GM12892 (cell line): ENCODE data around the gene TMEM132A.

ENCODE experiments used
- DNase-seq: peaks from one replicate; pipeline ENCODE4 v3.0.0; 2011; ENCODE audit not compliant: insufficient read length
- FAIRE-seq: peaks from 2 replicates; lab custom pipeline; 2011; peaks lifted over from hg19 to GRCh38; lab: Jason Lieb, UNC
- POLR2A ChIP-seq: IDR thresholded peaks from 2 replicates; pipeline ENCODE4 v1.6.1; 2011; ENCODE audit warnings: low read depth, low read length, control low read depth
- POLR2AphosphoS5 ChIP-seq: IDR thresholded peaks from 2 replicates; pipeline ENCODE4 v1.6.1; 2011; ENCODE audit warnings: low read depth, low read length, control low read depth
- TAF1 ChIP-seq: IDR thresholded peaks from 2 replicates; pipeline ENCODE4 v1.6.1; 2011; ENCODE audit warnings: low read depth, mild to moderate bottlenecking, control low read depth, low read length, borderline replicate concordance

TMEM132A gene

GRCh38 chr11:60924906-60925853 is 920 bp downstream of the TMEM132A start:
- FAIRE-seq, result peak; percentile 84

GRCh38 chr11:60925868-60926267 is 1.6 kb downstream of the TMEM132A start:
- FAIRE-seq (peak; percentile 56), DNase-seq (no peak)
- no peak for TF ChIP-seq TAF1
- no peak for TF ChIP-seq POLR2A
- TF ChIP-seq POLR2AphosphoS5, result no peak

More at GRCh38 chr11:60924906-60925853, 920 bp downstream of the TMEM132A start:
- TF ChIP-seq POLR2A (no peak), TAF1 (no peak), POLR2AphosphoS5 (no peak)
- DNase-seq, result no peak

DNA sequence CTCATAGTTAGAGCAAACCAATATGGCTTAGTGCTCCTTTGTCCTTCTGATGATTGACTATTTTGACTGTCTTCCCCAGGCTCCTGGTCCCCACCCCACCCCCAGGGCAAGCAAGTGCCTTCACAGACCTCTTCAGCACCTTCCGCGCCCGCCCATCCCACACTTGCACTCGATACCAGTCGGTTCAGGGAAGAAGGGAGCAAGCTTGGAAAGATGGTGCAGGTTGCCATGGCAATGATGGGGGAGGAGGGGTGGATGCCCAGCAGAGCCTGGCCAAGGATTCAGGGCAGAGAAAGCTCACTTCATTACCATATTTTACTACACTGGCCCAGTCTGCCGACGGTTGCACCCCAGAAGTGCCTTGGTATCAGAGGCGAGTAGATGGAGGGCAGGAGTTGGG is 2.2 kb downstream of the TMEM132A start:
- DNase-seq (no peak), FAIRE-seq (no peak)
- TF ChIP-seq TAF1 (no peak), POLR2AphosphoS5 (no peak), POLR2A (no peak)

DNA sequence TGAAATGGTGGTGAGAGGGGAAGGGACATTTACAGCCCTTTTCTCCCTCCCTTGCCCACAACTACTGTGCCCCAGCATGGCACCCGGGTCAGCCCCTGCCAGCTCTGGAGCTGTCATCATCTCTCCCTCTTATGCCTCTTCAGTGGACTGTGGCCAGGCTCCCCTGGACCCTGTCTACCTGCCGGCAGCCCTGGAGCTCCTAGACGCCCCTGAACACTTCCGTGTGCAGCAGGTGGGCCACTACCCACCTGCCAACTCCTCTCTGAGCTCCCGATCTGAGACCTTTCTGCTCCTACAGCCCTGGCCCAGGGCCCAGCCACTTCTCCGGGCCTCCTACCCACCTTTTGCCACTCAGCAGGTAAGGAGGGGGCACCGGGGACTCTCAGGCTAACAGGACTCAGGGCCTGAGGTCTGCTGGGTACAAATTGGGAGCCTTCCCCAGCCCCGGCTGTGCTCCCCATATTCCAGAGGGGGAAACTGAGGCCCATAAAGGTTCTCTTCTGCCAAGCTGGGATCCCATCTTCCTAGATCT is 2.9 kb downstream of the TMEM132A start:
- no peak for DNase-seq
- TF ChIP-seq TAF1 (no peak), POLR2AphosphoS5 (no peak), POLR2A (no peak)
- no peak for FAIRE-seq

DNA sequence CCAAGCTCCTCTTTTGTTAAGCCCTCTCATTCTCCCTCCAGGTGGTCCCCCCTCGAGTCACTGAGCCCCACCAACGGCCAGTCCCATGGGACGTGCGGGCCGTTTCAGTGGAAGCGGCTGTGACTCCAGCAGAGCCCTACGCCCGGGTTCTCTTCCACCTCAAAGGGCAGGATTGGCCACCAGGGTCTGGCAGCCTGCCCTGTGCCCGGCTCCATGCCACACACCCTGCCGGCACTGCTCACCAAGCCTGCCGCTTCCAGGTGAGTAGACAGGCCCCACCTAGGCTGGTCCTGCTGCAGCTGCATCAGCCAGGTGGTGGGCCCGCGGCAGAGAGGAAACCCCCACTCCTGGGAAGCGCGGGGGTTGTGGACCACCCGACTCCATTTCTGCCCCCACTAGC is 3.3 kb downstream of the TMEM132A start:
- no peak for FAIRE-seq
- TF ChIP-seq POLR2AphosphoS5 (no peak), POLR2A (no peak), TAF1 (no peak)
- no peak for DNase-seq

DNA sequence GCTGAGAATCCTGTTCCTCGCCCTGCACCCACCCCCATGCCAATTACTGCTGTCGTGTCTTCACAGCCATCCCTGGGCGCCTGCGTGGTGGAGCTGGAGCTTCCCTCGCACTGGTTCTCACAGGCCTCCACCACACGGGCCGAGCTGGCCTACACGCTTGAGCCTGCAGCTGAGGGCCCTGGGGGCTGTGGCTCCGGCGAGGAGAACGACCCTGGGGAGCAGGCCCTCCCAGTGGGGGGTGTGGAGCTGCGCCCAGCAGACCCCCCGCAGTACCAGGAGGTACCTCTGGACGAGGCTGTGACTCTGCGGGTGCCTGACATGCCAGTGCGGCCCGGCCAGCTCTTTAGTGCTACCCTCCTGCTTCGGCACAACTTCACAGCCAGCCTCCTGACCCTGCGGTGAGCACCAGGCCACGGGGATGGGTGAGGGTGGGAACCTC is 4.3 kb downstream of the TMEM132A start:
- FAIRE-seq, result no peak
- DNase-seq, result no peak
- TF ChIP-seq TAF1 (no peak), POLR2AphosphoS5 (no peak), POLR2A (no peak)

DNA sequence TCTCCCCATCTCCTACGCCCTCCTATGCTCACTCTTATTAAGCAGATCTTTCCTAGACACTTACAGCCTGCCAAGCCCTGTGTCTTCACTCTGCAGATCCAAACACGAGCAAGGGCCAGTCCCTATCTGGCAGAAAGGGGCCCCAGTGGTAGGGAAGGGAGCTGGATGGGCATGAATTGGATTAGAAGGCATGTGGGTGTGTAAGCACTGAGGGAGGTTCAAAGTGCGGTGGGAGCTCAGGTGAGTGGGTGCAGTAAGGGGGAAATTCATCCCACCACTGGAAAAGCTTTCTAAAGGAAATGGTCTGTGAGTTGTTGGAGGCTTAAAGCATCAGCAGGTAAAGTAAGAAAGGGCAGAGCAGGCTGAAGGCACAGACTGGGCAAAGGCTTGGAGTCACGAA is 5.5 kb downstream of the TMEM132A start:
- FAIRE-seq (no peak), DNase-seq (no peak)
- TF ChIP-seq POLR2A (0 out of 2 replicates have a peak, but pooled peaks have one; percentile 13), POLR2AphosphoS5 (no peak)

DNA sequence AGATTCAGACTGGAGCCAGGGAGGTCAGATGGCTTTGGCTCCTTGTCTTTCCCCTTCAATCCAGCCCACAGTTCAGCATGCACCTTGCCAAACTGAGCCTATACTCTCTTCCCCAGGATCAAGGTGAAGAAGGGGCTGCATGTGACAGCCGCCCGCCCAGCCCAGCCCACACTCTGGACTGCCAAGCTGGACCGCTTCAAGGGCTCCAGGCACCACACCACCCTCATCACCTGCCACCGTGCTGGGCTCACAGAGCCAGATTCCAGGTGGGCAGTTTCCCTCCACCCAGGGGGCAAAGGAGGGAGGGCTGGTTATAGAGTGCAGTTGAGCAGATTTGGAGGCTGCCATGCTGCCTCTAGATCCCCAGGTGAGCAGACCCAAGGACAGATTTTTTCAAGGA is 6.1 kb downstream of the TMEM132A start:
- TF ChIP-seq POLR2A (no peak), POLR2AphosphoS5 (no peak), TAF1 (no peak)
- FAIRE-seq (no peak), DNase-seq (no peak)

DNA sequence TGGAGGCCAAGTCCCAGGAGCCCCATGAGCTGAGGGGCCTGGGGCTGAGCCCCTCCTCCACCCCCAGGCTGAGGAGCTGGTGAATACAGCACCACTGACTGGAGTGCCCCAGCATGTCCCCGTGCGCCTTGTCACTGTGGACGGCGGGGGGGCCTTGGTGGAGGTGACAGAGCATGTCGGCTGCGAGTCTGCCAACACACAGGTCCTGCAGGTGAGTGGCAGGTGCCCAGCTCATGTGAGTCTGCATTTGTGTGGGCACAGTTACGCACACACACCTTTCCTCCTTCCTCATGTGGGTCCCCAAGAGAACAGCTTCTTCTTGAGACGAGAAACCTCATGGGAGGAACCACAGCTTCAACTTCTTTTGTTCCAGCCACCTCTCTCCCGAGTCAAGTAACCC is 7.7 kb downstream of the TMEM132A start:
- FAIRE-seq, result peak; percentile 81
- TF ChIP-seq POLR2A (no peak), POLR2AphosphoS5 (no peak; the same call in 1 of the 2 replicates), TAF1 (no peak)
- no peak for DNase-seq

DNA sequence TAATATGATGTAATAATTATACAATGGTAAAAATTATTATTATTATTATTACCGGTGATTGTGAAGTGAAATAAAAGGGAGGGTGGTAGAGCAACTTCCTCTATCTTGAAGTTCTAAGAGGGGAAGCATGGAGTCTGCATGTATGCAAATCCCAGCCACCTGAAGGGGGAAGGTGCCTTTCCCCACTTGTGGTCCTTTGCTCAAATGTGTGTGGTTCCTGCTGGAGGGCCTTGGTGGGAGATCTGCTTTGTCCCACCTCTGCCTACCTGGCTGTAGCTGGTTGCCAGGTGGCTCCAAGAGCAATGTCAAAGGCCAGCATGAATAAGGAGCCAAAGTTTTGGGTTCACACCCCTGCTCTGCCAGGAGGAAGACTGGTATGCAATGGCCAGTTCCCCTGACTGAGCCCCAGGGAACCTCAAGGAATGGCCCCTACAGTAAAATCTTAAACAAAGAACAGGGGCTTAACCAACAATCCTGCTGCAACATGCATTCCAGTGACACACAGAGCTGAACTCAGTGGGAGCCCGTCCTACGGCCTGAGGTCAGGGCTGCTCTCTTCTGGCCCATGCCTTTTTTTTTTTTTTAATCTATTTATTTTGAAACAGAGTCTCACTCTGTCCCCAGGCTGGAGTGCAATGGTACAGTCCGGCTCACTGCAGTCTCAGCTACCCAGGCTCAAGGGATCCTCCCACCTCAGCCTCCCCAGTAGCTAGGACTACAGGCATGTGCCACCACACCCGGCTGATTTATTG is 8.5 kb downstream of the TMEM132A start:
- peak; percentile 81 for FAIRE-seq
- DNase-seq, result no peak
- TF ChIP-seq POLR2AphosphoS5 (no peak), POLR2A (peak; percentile 42; the same call in 1 of the 2 replicates), TAF1 (no peak)
